ENCODE measurements around the gene EFNA4. TPM values are rescaled to one million over a fixed set of nuclear protein-coding genes. Genes with fewer than 3 reads are reported as not detected.

The EFNA4 gene
- total RNA-seq, 1 experiment from 2014 or later: 36.7 TPM

DNA sequence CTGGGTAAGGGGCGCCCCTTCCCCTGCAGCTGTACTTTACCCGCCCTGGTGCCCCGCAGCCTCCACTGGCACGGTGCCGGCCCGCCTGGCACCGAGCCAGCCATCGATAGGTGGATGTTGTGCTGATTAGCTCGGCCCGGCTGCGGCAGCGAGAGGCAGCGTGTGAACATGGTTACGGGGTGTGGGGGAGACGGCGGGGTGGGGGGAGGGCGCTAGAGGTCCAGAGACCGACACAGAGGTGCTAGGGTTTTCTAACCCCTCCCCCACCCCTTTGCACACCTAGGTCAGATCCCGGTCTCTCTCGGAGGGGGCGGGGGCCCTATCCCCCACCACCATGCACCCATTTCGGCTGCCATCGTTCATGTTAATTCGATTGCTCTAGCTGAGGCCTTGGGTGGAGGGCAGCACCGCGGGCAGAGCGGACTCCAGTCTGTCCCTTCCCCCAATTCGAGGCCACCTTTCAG lies 6.7 kb downstream of the EFNA4 start:
- no peak for DNase-seq
- Histone ChIP-seq H3K4me2 (ENCODE audit: low read length) (peak overlapping the region; percentile 81), H3K9me2 (replicated peaks; ENCODE audit: low read length) (no peaks in the 10 kb centered on the region), H3K36me3 (ENCODE audit: low read depth, low read length) (no peaks in the 10 kb centered on the region), H4K20me1 (ENCODE audit: low read length) (no peaks in the 10 kb centered on the region), H3K9ac (ENCODE audit: low read length) (peak overlapping the region; percentile 43; the same call in 1 of the 2 replicates), H3K4me1 (ENCODE audit: insufficient read depth, low read length) (peaks cover 11% of the 10 kb centered on the region; the same call in 1 of the 2 replicates), H3K27ac (ENCODE audit: low read length) (no peak overlapping the region), H3K9me3 (ENCODE audit: low read length) (no peaks in the 10 kb centered on the region), H2AFZ (ENCODE audit: low read length) (peak overlapping the region; percentile 81), H3K79me2 (ENCODE audit: low read length) (peaks cover 1% of the 10 kb centered on the region), H3K27me3 (ENCODE audit: low read length) (no peaks in the 10 kb centered on the region), H3F3A (ENCODE audit: low read length, unreplicated experiment) (no peaks in the 10 kb centered on the region), H3K4me3 (ENCODE audit: low read length) (peak overlapping the region; percentile 56)
- ATAC-seq: no peak
- TF ChIP-seq EZH2 (IDR thresholded peaks at IDR 0.05; ENCODE audit: low read length, unreplicated experiment) (no peak), EZH2phosphoT487 (IDR thresholded peaks at IDR 0.05; ENCODE audit: borderline replicate concordance, low read length) (no peak)
- TF ChIP-seq, protein P1, sequence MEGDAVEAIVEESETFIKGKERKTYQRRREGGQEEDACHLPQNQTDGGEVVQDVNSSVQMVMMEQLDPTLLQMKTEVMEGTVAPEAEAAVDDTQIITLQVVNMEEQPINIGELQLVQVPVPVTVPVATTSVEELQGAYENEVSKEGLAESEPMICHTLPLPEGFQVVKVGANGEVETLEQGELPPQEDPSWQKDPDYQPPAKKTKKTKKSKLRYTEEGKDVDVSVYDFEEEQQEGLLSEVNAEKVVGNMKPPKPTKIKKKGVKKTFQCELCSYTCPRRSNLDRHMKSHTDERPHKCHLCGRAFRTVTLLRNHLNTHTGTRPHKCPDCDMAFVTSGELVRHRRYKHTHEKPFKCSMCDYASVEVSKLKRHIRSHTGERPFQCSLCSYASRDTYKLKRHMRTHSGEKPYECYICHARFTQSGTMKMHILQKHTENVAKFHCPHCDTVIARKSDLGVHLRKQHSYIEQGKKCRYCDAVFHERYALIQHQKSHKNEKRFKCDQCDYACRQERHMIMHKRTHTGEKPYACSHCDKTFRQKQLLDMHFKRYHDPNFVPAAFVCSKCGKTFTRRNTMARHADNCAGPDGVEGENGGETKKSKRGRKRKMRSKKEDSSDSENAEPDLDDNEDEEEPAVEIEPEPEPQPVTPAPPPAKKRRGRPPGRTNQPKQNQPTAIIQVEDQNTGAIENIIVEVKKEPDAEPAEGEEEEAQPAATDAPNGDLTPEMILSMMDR (conservative IDR thresholded peaks at IDR 0.05; ENCODE audit: low read depth, low read length): no peak
- no TSS peak for BruUV-seq (replicated peaks)
- ChIA-PET POLR2A (ENCODE audit: unreplicated experiment) (no interaction called here), CTCF (interaction anchor here (0.5 to 1.0 kb wide), 4 partner anchors 8 to 19 kb away, joined by 3 to 10 read pairs (median 8); partner anchors contain the start of gene ADAM15)
- intact Hi-C loops (cut with micrococcal nuclease): no loop called here

DNA sequence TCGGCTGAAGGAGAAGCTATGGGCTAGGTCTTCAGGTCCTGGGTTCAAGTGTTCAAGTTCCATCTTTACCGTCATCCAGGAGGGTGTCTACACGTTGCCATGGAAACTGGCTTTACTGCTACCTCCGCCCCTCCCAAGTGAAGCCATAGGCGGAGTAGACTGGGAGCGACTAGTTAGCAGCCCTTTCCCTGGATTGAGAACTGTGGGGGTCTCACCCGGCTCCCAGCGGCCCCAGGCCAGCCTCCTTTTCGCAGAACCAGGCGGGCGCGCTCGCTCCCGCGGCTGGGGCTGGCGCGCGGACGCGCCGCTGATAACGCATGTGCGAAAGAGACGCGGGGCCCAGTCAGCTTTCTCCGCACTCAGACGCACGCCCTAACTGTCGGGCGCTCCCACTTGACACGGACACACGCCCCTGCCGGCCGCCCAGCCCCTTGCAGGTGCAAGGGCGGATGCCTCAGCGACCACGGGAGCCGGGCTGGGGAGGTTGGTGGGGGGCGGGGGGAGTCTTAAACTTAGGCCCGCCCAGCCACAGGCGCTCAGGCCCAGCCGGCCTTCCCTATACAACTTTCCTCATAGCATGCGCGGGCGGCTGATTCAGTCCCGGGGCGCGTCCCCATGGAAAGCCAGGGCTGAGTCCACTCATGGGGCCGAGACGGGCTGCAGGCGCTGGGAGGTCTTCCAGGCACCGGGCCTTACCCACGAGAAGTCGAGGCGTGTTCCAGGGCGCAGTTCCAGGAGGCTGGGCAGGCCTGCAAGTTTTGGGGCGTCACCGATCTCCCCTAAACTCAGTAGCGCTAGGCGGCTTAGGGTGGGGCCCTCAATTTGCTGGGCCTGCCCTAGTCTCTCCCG lies 7.4 kb downstream of the EFNA4 start:
- peak overlapping the region; percentile 81 for H3K4me2 ChIP-seq (ENCODE audit: low read length)
- ATAC-seq (peak; percentile 94), DNase-seq (peak; percentile 93)
- no peaks in the 10 kb centered on the region for H3K9me3 ChIP-seq (ENCODE audit: low read length)
- POLR2A ChIA-PET (ENCODE audit: unreplicated experiment): interaction anchor here (0.6 kb wide), 1 partner anchor 19 kb away, joined by 11 read pairs; no protein-coding TSS in a partner anchor
- peak overlapping the region; percentile 81 for H2AFZ ChIP-seq (ENCODE audit: low read length)
- peaks cover 11% of the 10 kb centered on the region; the same call in 1 of the 2 replicates for H3K4me1 ChIP-seq (ENCODE audit: insufficient read depth, low read length)
- H3K4me3 ChIP-seq (ENCODE audit: low read length): peak overlapping the region; percentile 56
- H3K9me2 ChIP-seq (replicated peaks; ENCODE audit: low read length): no peaks in the 10 kb centered on the region
- H3K27me3 ChIP-seq (ENCODE audit: low read length): no peaks in the 10 kb centered on the region
- no peaks in the 10 kb centered on the region for H4K20me1 ChIP-seq (ENCODE audit: low read length)
- no peak overlapping the region for H3K27ac ChIP-seq (ENCODE audit: low read length)
- intact Hi-C loops (cut with micrococcal nuclease): no loop called here
- peak overlapping the region; percentile 43 for H3K9ac ChIP-seq (ENCODE audit: low read length)
- H3F3A ChIP-seq (ENCODE audit: low read length, unreplicated experiment): no peaks in the 10 kb centered on the region
- CTCF ChIA-PET: interaction anchor here (0.5 to 1.0 kb wide), 4 partner anchors 9 to 20 kb away, joined by 3 to 10 read pairs (median 8); partner anchors contain the start of gene ADAM15
- no peaks in the 10 kb centered on the region for H3K36me3 ChIP-seq (ENCODE audit: low read depth, low read length)
- BruUV-seq (replicated peaks): no TSS peak
- TF ChIP-seq EZH2phosphoT487 (IDR thresholded peaks at IDR 0.05; ENCODE audit: borderline replicate concordance, low read length): no peak
- TF ChIP-seq, protein P1 (conservative IDR thresholded peaks at IDR 0.05; ENCODE audit: low read depth, low read length): peak; percentile 55
- no peaks in the 10 kb centered on the region for H3K79me2 ChIP-seq (ENCODE audit: low read length)

Measured in PC-3 (cell line).